Naive thymus-derived CD4-positive, alpha-beta T cell (primary cell): Measurements from ENCODE around the gene RAPH1. TPM values are rescaled to one million over a fixed set of nuclear protein-coding genes. Genes with fewer than 3 reads are reported as not detected.
A peak's percentile ranks its signal among the peaks of the same experiment; 100 is the strongest.

Experiments used
- ATAC-seq: fragments of 150-1000 bp; cut with Tn5 transposase; 2 replicates; pipeline ENCODE4 v1.10.0; 2021; ENCODE audit warnings: mild to moderate bottlenecking, moderate library complexity
- CTCF ChIA-PET: fragments of 350-600 bp; sonication (Branson Sonifier 250); formaldehyde crosslinking; loops from one replicate; lab custom pipeline; 2021; ENCODE audit warnings: antibody characterized with exemption; lab: Charles Lee
- POLR2A ChIA-PET: fragments of 350-600 bp; sonication (Branson Sonifier 250); formaldehyde crosslinking; loops from one replicate; lab custom pipeline; 2021; ENCODE audit warnings: antibody characterized with exemption, inconsistent platforms; lab: Charles Lee
- DNase-seq, 9 donors: peaks; one replicate each; pipeline versions ENCODE4 v3.0.0 to v3.0.0-alpha.2; 2020 to 2022; ENCODE audit warnings: mixed read lengths in 1 of 9
- H3K27ac ChIP-seq: one replicate; pipeline ENCODE4 v1.7.0; 2013; ENCODE audit warnings: mild to moderate bottlenecking, low read depth, low read length, moderate library complexity
- H3K27me3 ChIP-seq, 2 donors: one replicate each; pipeline ENCODE4 v1.7.0; 2013; ENCODE audit warnings: low read length in 2 of 2, mild to moderate bottlenecking in 2 of 2, moderate library complexity in 2 of 2; ENCODE audit not compliant: control insufficient read depth in 2 of 2, insufficient read depth in 2 of 2
- H3K36me3 ChIP-seq, 3 experiments: 1 replicate in 2 of 3; 2 replicates in 1 of 3; pipeline ENCODE4 v1.7.0; 2013; ENCODE audit warnings: low read length in 3 of 3, mild to moderate bottlenecking in 3 of 3, moderate library complexity in 1 of 3; ENCODE audit not compliant: insufficient read depth in 3 of 3, control insufficient read depth in 2 of 3
- H3K4me1 ChIP-seq, 2 donors: one replicate each; pipeline ENCODE4 v1.7.0; 2013; ENCODE audit warnings: low read length in 2 of 2, mild to moderate bottlenecking in 2 of 2, moderate library complexity in 1 of 2; ENCODE audit not compliant: control insufficient read depth in 2 of 2, insufficient read depth in 2 of 2
- H3K4me3 ChIP-seq: 2 replicates; pipeline ENCODE4 v1.7.0; 2013; ENCODE audit warnings: mild to moderate bottlenecking, low read length
- H3K9me3 ChIP-seq, 3 experiments: 1 replicate in 2 of 3; 2 replicates in 1 of 3; pipeline ENCODE4 v1.7.0; 2013; ENCODE audit warnings: low read length in 3 of 3; ENCODE audit not compliant: control insufficient read depth in 2 of 3
- H3K27ac Mint-ChIP-seq, 9 donors: one replicate each; pipeline ENCODE4 v1.8.0; 2020 to 2022; ENCODE audit warnings: mixed read lengths in 9 of 9, mild to moderate bottlenecking in 8 of 9, moderate library complexity in 5 of 9, inconsistent platforms in 2 of 9
- H3K27me3 Mint-ChIP-seq, 5 donors: one replicate each; pipeline ENCODE4 v1.8.0; 2021 to 2022; ENCODE audit warnings: mixed read lengths in 5 of 5, mild to moderate bottlenecking in 1 of 5
- H3K36me3 Mint-ChIP-seq, 5 donors: one replicate each; pipeline ENCODE4 v1.8.0; 2020 to 2022; ENCODE audit warnings: mixed read lengths in 5 of 5, mild to moderate bottlenecking in 3 of 5, inconsistent platforms in 1 of 5
- H3K4me1 Mint-ChIP-seq, 7 donors: one replicate each; pipeline ENCODE4 v1.8.0; 2020 to 2022; ENCODE audit warnings: mixed read lengths in 7 of 7, mild to moderate bottlenecking in 3 of 7, inconsistent platforms in 1 of 7
- H3K4me3 Mint-ChIP-seq, 10 donors: one replicate each; pipeline ENCODE4 v1.8.0; 2020 to 2022; ENCODE audit warnings: mild to moderate bottlenecking in 10 of 10, mixed read lengths in 10 of 10, moderate library complexity in 6 of 10, inconsistent platforms in 2 of 10
- H3K9me3 Mint-ChIP-seq, 11 donors: one replicate each; pipeline ENCODE4 v1.8.0; 2020 to 2022; ENCODE audit warnings: mixed read lengths in 11 of 11, mild to moderate bottlenecking in 4 of 11, inconsistent platforms in 1 of 11, moderate library complexity in 1 of 11
- intact Hi-C, 2 donors: fragments of 100-400 bp; cut with micrococcal nuclease; formaldehyde crosslinking; loops; one replicate each; pipeline ENCODE4 v1.15.1; 2023
- polyA plus RNA-seq, 2 donors: library from polyadenylated mRNA; unstranded; fragments of 300-500 nt; fragmentation: Illumina TruSeq; gene quantifications; one replicate each; pipeline ENCODE4 v1.2.3, GENCODE V29; 2021
- total RNA-seq, 6 experiments: library from RNA in 5 of 6; stranded (reverse) in 5 of 6; gene quantifications; 1 replicate in 5 of 6; 2 replicates in 1 of 6; pipeline ENCODE4 v1.2.3 and lab custom pipeline; 2021 to 2026

The RAPH1 gene
- total and polyA plus RNA-seq, 7 experiments from 2014 or later: 0.57 to 5.5 (median 2.9) TPM

GRCh38 chr2:203501873-203502272 lies 33.2 kb downstream of the RAPH1 start:
- H3K4me3 Mint-ChIP-seq: peak overlapping the region in 1 of 10 donors; percentile 21
- H3K36me3 Mint-ChIP-seq: peaks cover 0 to 14% (median 5%) of the 10 kb centered on the region in 5 donors
- H3K4me1 Mint-ChIP-seq: peaks cover 10 to 36% (median 31%) of the 10 kb centered on the region in 7 donors
- no peaks in the 10 kb centered on the region for H3K36me3 ChIP-seq
- peaks cover 0 to 13% (median 2%) of the 10 kb centered on the region in 11 donors for H3K9me3 Mint-ChIP-seq
- intact Hi-C loops: no loop called here
- DNase-seq (no peak), ATAC-seq (no peak)
- no peaks in the 10 kb centered on the region for H3K27me3 Mint-ChIP-seq
- no peaks in the 10 kb centered on the region for H3K9me3 ChIP-seq
- H3K4me1 ChIP-seq: peaks cover 0 to 3% of the 10 kb centered on the region in 2 donors
- H3K27me3 ChIP-seq: no peaks in the 10 kb centered on the region
- POLR2A ChIA-PET: interaction anchor here (0.5 to 0.9 kb wide), 5 partner anchors 218 to 1500 kb away, joined by 3 to 4 read pairs (median 3); no protein-coding TSS in a partner anchor
- no peak overlapping the region for H3K27ac ChIP-seq
- CTCF ChIA-PET: interaction anchor here (0.7 kb wide), 1 partner anchor 170 kb away, joined by 4 read pairs; no protein-coding TSS in a partner anchor
- no peak overlapping the region for H3K4me3 ChIP-seq
- H3K27ac Mint-ChIP-seq: peak overlapping the region in 2 of 9 donors; percentile 49 to 63

- Mint-ChIP-seq H3K27ac (peak overlapping the region in 7 of 9 donors; percentile 2 to 69 (median 23)), H3K27me3 (no peaks in the 10 kb centered on the region), H3K36me3 (peaks cover 0 to 14% (median 5%) of the 10 kb centered on the region in 5 donors), H3K4me3 (peak overlapping the region in 5 of 10 donors; percentile 1 to 20 (median 14)), H3K4me1 (peaks cover 10 to 36% (median 31%) of the 10 kb centered on the region in 7 donors), H3K9me3 (peaks cover 0 to 13% (median 2%) of the 10 kb centered on the region in 11 donors)
- no peaks in the 10 kb centered on the region for H3K36me3 ChIP-seq
- no peak overlapping the region for H3K27ac ChIP-seq
- peaks cover 0 to 3% of the 10 kb centered on the region in 2 donors for H3K4me1 ChIP-seq
- DNase-seq (no peak), ATAC-seq (peak; percentile 27)
- ChIA-PET CTCF (interaction anchor here (0.7 kb wide), 1 partner anchor 171 kb away, joined by 4 read pairs; no protein-coding TSS in a partner anchor), POLR2A (interaction anchor here (0.6 to 0.9 kb wide), 2 partner anchors 219 to 248 kb away, joined by 3 read pairs; no protein-coding TSS in a partner anchor)
- H3K27me3 ChIP-seq: no peaks in the 10 kb centered on the region
- no peak overlapping the region for H3K4me3 ChIP-seq
- no peaks in the 10 kb centered on the region for H3K9me3 ChIP-seq
- intact Hi-C loops: no loop called here
These were observed 34.1 kb downstream of the RAPH1 start for GRCh38 chr2:203500951-203501350.

- H3K9me3 ChIP-seq: no peaks in the 10 kb centered on the region
- no peak overlapping the region for H3K4me3 ChIP-seq
- H3K4me1 ChIP-seq: peaks cover 0 to 3% of the 10 kb centered on the region in 2 donors
- ATAC-seq (no peak), DNase-seq (no peak)
- no peak overlapping the region for H3K27ac ChIP-seq
- H3K9me3 Mint-ChIP-seq: peaks cover 0 to 13% (median 2%) of the 10 kb centered on the region in 11 donors
- peaks cover 10 to 36% (median 31%) of the 10 kb centered on the region in 7 donors for H3K4me1 Mint-ChIP-seq
- ChIA-PET POLR2A (interaction anchor here (0.5 kb wide), 1 partner anchor 268 kb away, joined by 3 read pairs; no protein-coding TSS in a partner anchor), CTCF (interaction anchor here (0.5 kb wide), 1 partner anchor 143 kb away, joined by 6 read pairs; no protein-coding TSS in a partner anchor)
- H3K27ac Mint-ChIP-seq: peak overlapping the region in 5 of 9 donors; percentile 2 to 32 (median 5)
- H3K27me3 Mint-ChIP-seq: no peaks in the 10 kb centered on the region
- H3K36me3 ChIP-seq: no peaks in the 10 kb centered on the region
- peak overlapping the region in 4 of 10 donors; percentile 1 to 15 (median 8) for H3K4me3 Mint-ChIP-seq
- intact Hi-C loops: no loop called here
- no peaks in the 10 kb centered on the region for H3K27me3 ChIP-seq
- peaks cover 0 to 14% (median 6%) of the 10 kb centered on the region in 5 donors for H3K36me3 Mint-ChIP-seq
These were observed 34.8 kb downstream of the RAPH1 start for GRCh38 chr2:203500297-203500696.

- Mint-ChIP-seq H3K9me3 (peaks cover 0 to 6% (median 0%) of the 10 kb centered on the region in 11 donors), H3K4me3 (no peak overlapping the region), H3K4me1 (peaks cover 10 to 40% (median 31%) of the 10 kb centered on the region in 7 donors), H3K27me3 (no peaks in the 10 kb centered on the region), H3K27ac (peak overlapping the region in 1 of 9 donors; percentile 54), H3K36me3 (peaks cover 0 to 10% (median 9%) of the 10 kb centered on the region in 5 donors)
- Histone ChIP-seq H3K4me3 (no peak overlapping the region), H3K27me3 (no peaks in the 10 kb centered on the region), H3K9me3 (no peaks in the 10 kb centered on the region), H3K4me1 (peaks cover 3 to 4% of the 10 kb centered on the region in 2 donors), H3K27ac (no peak overlapping the region), H3K36me3 (no peaks in the 10 kb centered on the region)
- CTCF ChIA-PET: no interaction called here
- DNase-seq: no peak
- ATAC-seq: peak; percentile 76
- POLR2A ChIA-PET: no interaction called here
- intact Hi-C loops: no loop called here
These were observed 36.9 kb downstream of the RAPH1 start for GRCh38 chr2:203498161-203498560.

- Mint-ChIP-seq H3K4me1 (peaks cover 0 to 8% (median 4%) of the 10 kb centered on the region in 7 donors), H3K27me3 (no peaks in the 10 kb centered on the region), H3K36me3 (peaks cover 0 to 18% (median 12%) of the 10 kb centered on the region in 5 donors), H3K4me3 (no peak overlapping the region), H3K27ac (peak overlapping the region in 1 of 9 donors; percentile 23), H3K9me3 (peaks cover 0 to 2% (median 0%) of the 10 kb centered on the region in 11 donors)
- intact Hi-C loops: no loop called here
- no peak for DNase-seq
- H3K27me3 ChIP-seq: no peaks in the 10 kb centered on the region
- no peak overlapping the region for H3K27ac ChIP-seq
- H3K36me3 ChIP-seq: no peaks in the 10 kb centered on the region
- POLR2A ChIA-PET: interaction anchor here (0.6 kb wide), 1 partner anchor 10 kb away, joined by 4 read pairs; no protein-coding TSS in a partner anchor
- CTCF ChIA-PET: interaction anchor here (0.6 kb wide), 1 partner anchor 12 kb away, joined by 5 read pairs; no protein-coding TSS in a partner anchor
- peaks cover 0 to 5% of the 10 kb centered on the region in 2 donors for H3K4me1 ChIP-seq
- no peaks in the 10 kb centered on the region for H3K9me3 ChIP-seq
- no peak overlapping the region for H3K4me3 ChIP-seq
- ATAC-seq: peak; percentile 46
These were observed 42.1 kb downstream of the RAPH1 start for GRCh38 chr2:203492965-203493364.

- Histone ChIP-seq H3K9me3 (no peaks in the 10 kb centered on the region), H3K27ac (no peak overlapping the region), H3K27me3 (no peaks in the 10 kb centered on the region), H3K36me3 (no peaks in the 10 kb centered on the region), H3K4me1 (peaks cover 0 to 5% of the 10 kb centered on the region in 2 donors), H3K4me3 (no peak overlapping the region)
- DNase-seq (no peak), ATAC-seq (no peak)
- intact Hi-C loops: no loop called here
- CTCF ChIA-PET: interaction anchor here (8.4 kb wide), 1 partner anchor 326 kb away, joined by 136 read pairs; no protein-coding TSS in a partner anchor
- Mint-ChIP-seq H3K9me3 (peaks cover 0 to 2% (median 0%) of the 10 kb centered on the region in 11 donors), H3K27ac (no peak overlapping the region), H3K4me3 (no peak overlapping the region), H3K4me1 (peaks cover 0 to 8% (median 4%) of the 10 kb centered on the region in 7 donors), H3K36me3 (peaks cover 0 to 18% (median 13%) of the 10 kb centered on the region in 5 donors), H3K27me3 (no peaks in the 10 kb centered on the region)
- POLR2A ChIA-PET: interaction anchor here (0.6 kb wide), 1 partner anchor 320 kb away, joined by 5 read pairs; no protein-coding TSS in a partner anchor
These were observed 44.7 kb downstream of the RAPH1 start for GRCh38 chr2:203490391-203490790.
